ENCODE data around the gene KDR.

- TF ChIP-seq CTCF (IDR thresholded peaks at IDR 0.05) (no peak), POLR2A (IDR thresholded peaks at IDR 0.05) (no peak)
Observed at GRCh38 chr4:55038176-55038890, 87.1 kb downstream of the KDR start.

Measured in suprapubic skin (tissue), 3 donors.